GM23338 (cell line): ENCODE measurements around the gene CACNA1D. TPM values are rescaled to one million over a fixed set of nuclear protein-coding genes. Genes with fewer than 3 reads are reported as not detected.

Experiments used
- ATAC-seq: fragments of 200-7000 bp; cut with Tn5 transposase; 3 replicates; pipeline ENCODE4 v1.9.1; 2020
- DNase-seq: peaks from one replicate; pipeline ENCODE4 v3.0.0-alpha.2; 2015; ENCODE audit warnings: low spot score
- H2AFZ ChIP-seq: fragments of 200-600 bp; sonication (generic); 2 replicates; pipeline ENCODE4 v1.8.0; 2016; ENCODE audit warnings: antibody characterized with exemption, mild to moderate bottlenecking, moderate library complexity
- H3F3A ChIP-seq: fragments of 200-600 bp; sonication (generic); replicated peaks from 2 replicates; pipeline ENCODE4 v1.8.0; 2017; ENCODE audit warnings: antibody characterized with exemption, mixed run types, low read depth
- H3K27ac ChIP-seq: fragments of 200-600 bp; sonication (generic); 2 replicates; pipeline ENCODE4 v1.6.1; 2016; ENCODE audit warnings: low read depth
- H3K27me3 ChIP-seq: fragments of 200-600 bp; sonication (generic); 2 replicates; pipeline ENCODE4 v1.8.0; 2016; ENCODE audit warnings: mild to moderate bottlenecking, mixed run types, moderate library complexity; ENCODE audit not compliant: insufficient read depth
- H3K36me3 ChIP-seq: fragments of 200-600 bp; sonication (generic); 2 replicates; pipeline ENCODE4 v1.8.0; 2016; ENCODE audit warnings: mild to moderate bottlenecking; ENCODE audit not compliant: insufficient read depth
- H3K4me1 ChIP-seq: fragments of 200-600 bp; sonication (generic); 2 replicates; pipeline ENCODE4 v1.8.0; 2016; ENCODE audit warnings: mild to moderate bottlenecking, moderate library complexity; ENCODE audit not compliant: insufficient read depth
- H3K4me2 ChIP-seq: fragments of 200-600 bp; sonication (generic); 2 replicates; pipeline ENCODE4 v1.7.1; 2017; ENCODE audit warnings: mixed run types
- H3K4me3 ChIP-seq: fragments of 200-600 bp; sonication (generic); 2 replicates; pipeline ENCODE4 v1.6.1; 2016; ENCODE audit warnings: mixed run types
- H3K79me2 ChIP-seq: fragments of 200-600 bp; sonication (generic); replicated peaks from 2 replicates; pipeline ENCODE4 v1.8.0; 2017; ENCODE audit warnings: mild to moderate bottlenecking; ENCODE audit not compliant: insufficient read depth
- H3K9me2 ChIP-seq: fragments of 200-600 bp; sonication (generic); 2 replicates; pipeline ENCODE4 v1.8.0; 2017; ENCODE audit not compliant: insufficient read depth
- H4K20me1 ChIP-seq: fragments of 200-600 bp; sonication (generic); replicated peaks from 2 replicates; pipeline ENCODE4 v1.8.0; 2017; ENCODE audit warnings: mild to moderate bottlenecking; ENCODE audit not compliant: insufficient read depth
- H3K27ac Mint-ChIP-seq: 2 replicates; pipeline ENCODE4 v1.8.0; 2020; ENCODE audit warnings: inconsistent platforms, mild to moderate bottlenecking, moderate library complexity, mixed read lengths
- H3K27me3 Mint-ChIP-seq: 3 replicates; pipeline ENCODE4 v1.8.0; 2022; ENCODE audit warnings: low read depth, mild to moderate bottlenecking, moderate library complexity, mixed read lengths, inconsistent platforms; ENCODE audit not compliant: insufficient read depth, poor library complexity
- H3K36me3 Mint-ChIP-seq: 3 replicates; pipeline ENCODE4 v1.8.0; 2021; ENCODE audit warnings: low read depth, mild to moderate bottlenecking, inconsistent platforms, moderate library complexity, mixed read lengths
- H3K4me1 Mint-ChIP-seq: 3 replicates; pipeline ENCODE4 v1.8.0; 2020; ENCODE audit warnings: mild to moderate bottlenecking, inconsistent platforms, mixed read lengths
- H3K4me3 Mint-ChIP-seq: 3 replicates; pipeline ENCODE4 v1.8.0; 2021; ENCODE audit warnings: moderate library complexity, mild to moderate bottlenecking, inconsistent platforms, mixed read lengths
- H3K9me3 Mint-ChIP-seq: 3 replicates; pipeline ENCODE4 v1.8.0; 2020; ENCODE audit warnings: moderate library complexity, mild to moderate bottlenecking, inconsistent platforms, mixed read lengths
- EZH2 ChIP-seq: fragments of 200-600 bp; sonication (generic); IDR thresholded peaks from one replicate; pipeline ENCODE4 v1.8.0; 2017; ENCODE audit warnings: antibody characterized with exemption, mild to moderate bottlenecking, low read depth; ENCODE audit not compliant: unreplicated experiment
- EZH2phosphoT487 ChIP-seq: fragments of 200-600 bp; sonication (generic); IDR thresholded peaks from one replicate; pipeline ENCODE4 v1.8.1; 2018; ENCODE audit warnings: antibody characterized with exemption; ENCODE audit not compliant: unreplicated experiment
- JUNB ChIP-seq: IDR thresholded peaks from one replicate; pipeline ENCODE4 v1.6.1; 2016; ENCODE audit warnings: antibody characterized with exemption; ENCODE audit not compliant: unreplicated experiment
- POLR2AphosphoS5 ChIP-seq: IDR thresholded peaks from 2 replicates; pipeline ENCODE4 v1.6.1; 2016; ENCODE audit warnings: antibody characterized with exemption, low read depth
- STAT1 ChIP-seq: IDR thresholded peaks from one replicate; pipeline ENCODE4 v1.6.1; 2016; ENCODE audit warnings: antibody characterized with exemption; ENCODE audit not compliant: unreplicated experiment
- ZNF114 ChIP-seq: fragments of 250-450 bp; sonication (Bioruptor Pico); IDR thresholded peaks from 2 replicates; pipeline ENCODE4 v1.5.0; 2020; ENCODE audit warnings: mild to moderate bottlenecking, moderate library complexity
- polyA plus RNA-seq: library from polyadenylated mRNA; unstranded; fragments of >200 nt; fragmentation: Nextera tagmentation; extraction: Ambion mirVana; gene quantifications from 2 replicates; pipeline ENCODE4 v1.2.1, GENCODE V29; 2016
- total RNA-seq: library from RNA; depleted of rRNA; stranded (reverse); fragments of >200 nt; shearing (Covaris generic); gene quantifications from 2 replicates; pipeline ENCODE4 v1.2.3, GENCODE V29; 2014
- TF ChIP-seq, protein P1 (sequence below): fragments of 250-450 bp; sonication (Bioruptor Pico); IDR thresholded peaks from 2 replicates; pipeline ENCODE4 v1.5.0; 2020; ENCODE audit warnings: mild to moderate bottlenecking, moderate library complexity
- TF ChIP-seq, protein P2 (sequence below), 2 experiments: fragments of 200-600 bp in 1 of 2; sonication (generic) in 1 of 2; conservative IDR thresholded peaks; 2 replicates each; pipeline versions ENCODE4 v1.5.1 to v1.6.1; 2016 to 2017; ENCODE audit warnings: antibody characterized with exemption in 2 of 2, low read depth in 2 of 2, mild to moderate bottlenecking in 2 of 2, moderate library complexity in 1 of 2
- TF ChIP-seq, protein P3 (sequence below): IDR thresholded peaks from 2 replicates; pipeline ENCODE4 v1.6.1; 2016; ENCODE audit warnings: antibody characterized with exemption

Gene CACNA1D
- total and polyA plus RNA-seq, 2 experiments from 2014 or later, result 1.7 to 1.8 TPM

DNA sequence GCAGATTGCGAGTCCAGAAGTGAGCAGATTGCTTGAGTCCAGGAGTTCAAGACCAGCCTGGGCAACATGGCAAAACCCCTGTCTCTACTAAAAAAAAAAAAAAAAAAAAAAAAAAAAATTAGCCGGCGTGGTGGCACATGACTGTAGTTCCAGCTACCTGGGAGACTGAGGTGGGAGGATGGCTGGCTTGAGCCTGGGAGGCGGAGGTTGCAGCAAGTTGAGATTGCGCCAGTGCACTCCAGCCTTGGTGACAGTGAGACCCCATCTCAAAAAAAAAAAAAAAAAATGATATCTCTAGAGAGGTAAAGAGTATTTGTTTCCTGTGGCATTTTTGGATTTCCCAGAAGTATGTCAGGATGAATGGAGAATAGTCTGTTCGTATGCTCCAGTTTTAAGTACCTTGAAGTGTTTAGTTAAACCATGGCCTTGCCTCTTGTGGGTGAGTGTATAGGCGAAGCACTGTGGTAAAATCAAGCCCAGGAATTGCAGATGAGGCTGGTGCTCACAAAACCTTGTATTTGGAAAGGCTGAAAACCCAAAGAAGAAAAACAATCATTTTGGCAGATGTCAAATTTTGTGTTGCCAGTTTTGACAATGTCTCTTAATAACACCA, 5.9 kb downstream of the CACNA1D start (continued):
- TF ChIP-seq, protein P1, sequence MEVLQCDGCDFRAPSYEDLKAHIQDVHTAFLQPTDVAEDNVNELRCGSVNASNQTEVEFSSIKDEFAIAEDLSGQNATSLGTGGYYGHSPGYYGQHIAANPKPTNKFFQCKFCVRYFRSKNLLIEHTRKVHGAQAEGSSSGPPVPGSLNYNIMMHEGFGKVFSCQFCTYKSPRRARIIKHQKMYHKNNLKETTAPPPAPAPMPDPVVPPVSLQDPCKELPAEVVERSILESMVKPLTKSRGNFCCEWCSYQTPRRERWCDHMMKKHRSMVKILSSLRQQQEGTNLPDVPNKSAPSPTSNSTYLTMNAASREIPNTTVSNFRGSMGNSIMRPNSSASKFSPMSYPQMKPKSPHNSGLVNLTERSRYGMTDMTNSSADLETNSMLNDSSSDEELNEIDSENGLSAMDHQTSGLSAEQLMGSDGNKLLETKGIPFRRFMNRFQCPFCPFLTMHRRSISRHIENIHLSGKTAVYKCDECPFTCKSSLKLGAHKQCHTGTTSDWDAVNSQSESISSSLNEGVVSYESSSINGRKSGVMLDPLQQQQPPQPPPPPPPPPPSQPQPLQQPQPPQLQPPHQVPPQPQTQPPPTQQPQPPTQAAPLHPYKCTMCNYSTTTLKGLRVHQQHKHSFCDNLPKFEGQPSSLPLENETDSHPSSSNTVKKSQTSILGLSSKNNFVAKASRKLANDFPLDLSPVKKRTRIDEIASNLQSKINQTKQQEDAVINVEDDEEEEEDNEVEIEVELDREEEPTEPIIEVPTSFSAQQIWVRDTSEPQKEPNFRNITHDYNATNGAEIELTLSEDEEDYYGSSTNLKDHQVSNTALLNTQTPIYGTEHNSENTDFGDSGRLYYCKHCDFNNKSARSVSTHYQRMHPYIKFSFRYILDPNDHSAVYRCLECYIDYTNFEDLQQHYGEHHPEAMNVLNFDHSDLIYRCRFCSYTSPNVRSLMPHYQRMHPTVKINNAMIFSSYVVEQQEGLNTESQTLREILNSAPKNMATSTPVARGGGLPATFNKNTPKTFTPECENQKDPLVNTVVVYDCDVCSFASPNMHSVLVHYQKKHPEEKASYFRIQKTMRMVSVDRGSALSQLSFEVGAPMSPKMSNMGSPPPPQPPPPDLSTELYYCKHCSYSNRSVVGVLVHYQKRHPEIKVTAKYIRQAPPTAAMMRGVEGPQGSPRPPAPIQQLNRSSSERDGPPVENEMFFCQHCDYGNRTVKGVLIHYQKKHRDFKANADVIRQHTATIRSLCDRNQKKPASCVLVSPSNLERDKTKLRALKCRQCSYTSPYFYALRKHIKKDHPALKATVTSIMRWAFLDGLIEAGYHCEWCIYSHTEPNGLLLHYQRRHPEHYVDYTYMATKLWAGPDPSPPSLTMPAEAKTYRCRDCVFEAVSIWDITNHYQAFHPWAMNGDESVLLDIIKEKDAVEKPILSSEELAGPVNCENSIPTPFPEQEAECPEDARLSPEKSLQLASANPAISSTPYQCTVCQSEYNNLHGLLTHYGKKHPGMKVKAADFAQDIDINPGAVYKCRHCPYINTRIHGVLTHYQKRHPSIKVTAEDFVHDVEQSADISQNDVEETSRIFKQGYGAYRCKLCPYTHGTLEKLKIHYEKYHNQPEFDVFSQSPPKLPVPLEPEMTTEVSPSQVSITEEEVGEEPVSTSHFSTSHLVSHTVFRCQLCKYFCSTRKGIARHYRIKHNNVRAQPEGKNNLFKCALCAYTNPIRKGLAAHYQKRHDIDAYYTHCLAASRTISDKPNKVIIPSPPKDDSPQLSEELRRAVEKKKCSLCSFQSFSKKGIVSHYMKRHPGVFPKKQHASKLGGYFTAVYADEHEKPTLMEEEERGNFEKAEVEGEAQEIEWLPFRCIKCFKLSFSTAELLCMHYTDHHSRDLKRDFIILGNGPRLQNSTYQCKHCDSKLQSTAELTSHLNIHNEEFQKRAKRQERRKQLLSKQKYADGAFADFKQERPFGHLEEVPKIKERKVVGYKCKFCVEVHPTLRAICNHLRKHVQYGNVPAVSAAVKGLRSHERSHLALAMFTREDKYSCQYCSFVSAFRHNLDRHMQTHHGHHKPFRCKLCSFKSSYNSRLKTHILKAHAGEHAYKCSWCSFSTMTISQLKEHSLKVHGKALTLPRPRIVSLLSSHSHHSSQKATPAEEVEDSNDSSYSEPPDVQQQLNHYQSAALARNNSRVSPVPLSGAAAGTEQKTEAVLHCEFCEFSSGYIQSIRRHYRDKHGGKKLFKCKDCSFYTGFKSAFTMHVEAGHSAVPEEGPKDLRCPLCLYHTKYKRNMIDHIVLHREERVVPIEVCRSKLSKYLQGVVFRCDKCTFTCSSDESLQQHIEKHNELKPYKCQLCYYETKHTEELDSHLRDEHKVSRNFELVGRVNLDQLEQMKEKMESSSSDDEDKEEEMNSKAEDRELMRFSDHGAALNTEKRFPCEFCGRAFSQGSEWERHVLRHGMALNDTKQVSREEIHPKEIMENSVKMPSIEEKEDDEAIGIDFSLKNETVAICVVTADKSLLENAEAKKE (CRISPR knock-in tag), result no peak

DNA sequence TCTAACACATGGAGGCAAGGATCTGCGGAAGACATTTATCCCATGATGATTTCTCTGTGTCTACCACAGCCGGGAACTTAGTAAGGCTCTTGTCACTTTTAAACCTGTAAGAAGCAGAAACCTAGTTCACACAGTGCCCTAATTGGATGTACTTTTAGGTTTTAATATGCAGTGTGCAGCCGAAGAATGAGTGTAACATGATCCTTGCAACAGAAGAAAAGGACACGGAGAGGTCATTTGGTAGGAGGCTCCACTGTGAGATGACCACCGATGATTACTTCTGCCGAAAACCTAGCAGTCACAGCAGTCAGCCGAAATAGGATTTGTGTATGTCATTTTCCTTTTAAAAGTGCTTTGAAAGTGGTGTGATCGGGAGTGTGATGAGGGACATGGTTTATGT, 6.8 kb downstream of the CACNA1D start:
- Histone ChIP-seq H3K4me3 (no peak overlapping the region), H3K36me3 (no peaks in the 10 kb centered on the region), H3K27ac (no peak overlapping the region), H3K27me3 (peaks cover 18% of the 10 kb centered on the region), H3K9me2 (no peaks in the 10 kb centered on the region), H4K20me1 (no peaks in the 10 kb centered on the region), H3F3A (peaks cover 4% of the 10 kb centered on the region), H3K79me2 (no peaks in the 10 kb centered on the region), H3K4me1 (peaks cover 16% of the 10 kb centered on the region), H2AFZ (no peak overlapping the region), H3K4me2 (no peak overlapping the region)
- Mint-ChIP-seq H3K9me3 (no peaks in the 10 kb centered on the region), H3K4me1 (peaks cover 30% of the 10 kb centered on the region), H3K36me3 (no peaks in the 10 kb centered on the region), H3K27ac (no peak overlapping the region), H3K27me3 (peaks cover 8% of the 10 kb centered on the region), H3K4me3 (no peak overlapping the region)
- DNase-seq (no peak), ATAC-seq (no peak)
- TF ChIP-seq POLR2AphosphoS5, result no peak
- TF ChIP-seq, protein P2, sequence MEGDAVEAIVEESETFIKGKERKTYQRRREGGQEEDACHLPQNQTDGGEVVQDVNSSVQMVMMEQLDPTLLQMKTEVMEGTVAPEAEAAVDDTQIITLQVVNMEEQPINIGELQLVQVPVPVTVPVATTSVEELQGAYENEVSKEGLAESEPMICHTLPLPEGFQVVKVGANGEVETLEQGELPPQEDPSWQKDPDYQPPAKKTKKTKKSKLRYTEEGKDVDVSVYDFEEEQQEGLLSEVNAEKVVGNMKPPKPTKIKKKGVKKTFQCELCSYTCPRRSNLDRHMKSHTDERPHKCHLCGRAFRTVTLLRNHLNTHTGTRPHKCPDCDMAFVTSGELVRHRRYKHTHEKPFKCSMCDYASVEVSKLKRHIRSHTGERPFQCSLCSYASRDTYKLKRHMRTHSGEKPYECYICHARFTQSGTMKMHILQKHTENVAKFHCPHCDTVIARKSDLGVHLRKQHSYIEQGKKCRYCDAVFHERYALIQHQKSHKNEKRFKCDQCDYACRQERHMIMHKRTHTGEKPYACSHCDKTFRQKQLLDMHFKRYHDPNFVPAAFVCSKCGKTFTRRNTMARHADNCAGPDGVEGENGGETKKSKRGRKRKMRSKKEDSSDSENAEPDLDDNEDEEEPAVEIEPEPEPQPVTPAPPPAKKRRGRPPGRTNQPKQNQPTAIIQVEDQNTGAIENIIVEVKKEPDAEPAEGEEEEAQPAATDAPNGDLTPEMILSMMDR (conservative IDR thresholded peaks at IDR 0.05; ENCODE audit: low read depth in 2 of 2), result no peak
- TF ChIP-seq EZH2phosphoT487, result no peak
- TF ChIP-seq JUNB, result no peak
- TF ChIP-seq STAT1, result no peak
- TF ChIP-seq, protein P3, sequence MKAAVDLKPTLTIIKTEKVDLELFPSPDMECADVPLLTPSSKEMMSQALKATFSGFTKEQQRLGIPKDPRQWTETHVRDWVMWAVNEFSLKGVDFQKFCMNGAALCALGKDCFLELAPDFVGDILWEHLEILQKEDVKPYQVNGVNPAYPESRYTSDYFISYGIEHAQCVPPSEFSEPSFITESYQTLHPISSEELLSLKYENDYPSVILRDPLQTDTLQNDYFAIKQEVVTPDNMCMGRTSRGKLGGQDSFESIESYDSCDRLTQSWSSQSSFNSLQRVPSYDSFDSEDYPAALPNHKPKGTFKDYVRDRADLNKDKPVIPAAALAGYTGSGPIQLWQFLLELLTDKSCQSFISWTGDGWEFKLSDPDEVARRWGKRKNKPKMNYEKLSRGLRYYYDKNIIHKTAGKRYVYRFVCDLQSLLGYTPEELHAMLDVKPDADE, result no peak
- TF ChIP-seq EZH2, result no peak
- TF ChIP-seq ZNF114 (CRISPR knock-in tag), result no peak
